T1000 (cell line): ENCODE measurements around the gene SPECC1L.

ENCODE experiments used
- DNase-seq: peaks from one replicate; lab custom pipeline; 2025; ENCODE audit warnings: mixed read lengths; lab: John Stamatoyannopoulos, UW

Gene SPECC1L

GRCh38 chr22:24359452-24360120, 89.0 kb downstream of the SPECC1L start:
- no peak for DNase-seq

- no peak for DNase-seq
Observed at GRCh38 chr22:24361976-24362646, 91.5 kb downstream of the SPECC1L start.

GRCh38 chr22:24363243-24363642, 92.6 kb downstream of the SPECC1L start:
- DNase-seq: no peak

- no peak for DNase-seq
Observed at GRCh38 chr22:24366701-24367100, 96.1 kb downstream of the SPECC1L start.

- no peak for DNase-seq
Observed at GRCh38 chr22:24367841-24368240, 97.2 kb downstream of the SPECC1L start.

GRCh38 chr22:24370401-24370800, 99.8 kb downstream of the SPECC1L start:
- no peak for DNase-seq

- DNase-seq: no peak
Observed at GRCh38 chr22:24376002-24376401, 105.4 kb downstream of the SPECC1L start.

GRCh38 chr22:24376586-24376985, 106.0 kb downstream of the SPECC1L start:
- no peak for DNase-seq

- DNase-seq: no peak
Observed at GRCh38 chr22:24379536-24379935, 108.9 kb downstream of the SPECC1L start.

GRCh38 chr22:24380220-24380904, 109.7 kb downstream of the SPECC1L start:
- no peak for DNase-seq

- no peak for DNase-seq
Observed at GRCh38 chr22:24380905-24381230, 110.2 kb downstream of the SPECC1L start.

GRCh38 chr22:24383061-24383460, 112.4 kb downstream of the SPECC1L start:
- DNase-seq: no peak

GRCh38 chr22:24384131-24384530, 113.5 kb downstream of the SPECC1L start:
- DNase-seq: no peak

GRCh38 chr22:24386937-24387471, 116.4 kb downstream of the SPECC1L start:
- DNase-seq: no peak

- DNase-seq: no peak
Observed at GRCh38 chr22:24389680-24390079, 119.0 kb downstream of the SPECC1L start.

GRCh38 chr22:24390156-24390555, 119.5 kb downstream of the SPECC1L start:
- no peak for DNase-seq

- DNase-seq: no peak
Observed at GRCh38 chr22:24390576-24390975, 119.9 kb downstream of the SPECC1L start.

GRCh38 chr22:24391836-24392217, 121.2 kb downstream of the SPECC1L start:
- DNase-seq: no peak

GRCh38 chr22:24392218-24392931, 121.7 kb downstream of the SPECC1L start:
- no peak for DNase-seq

- no peak for DNase-seq
Observed at GRCh38 chr22:24393012-24393559, 122.5 kb downstream of the SPECC1L start.

- no peak for DNase-seq
Observed at GRCh38 chr22:24393848-24394247, 123.2 kb downstream of the SPECC1L start.

GRCh38 chr22:24394254-24394653, 123.6 kb downstream of the SPECC1L start:
- DNase-seq: no peak
